GM12801 (cell line): ENCODE results near the gene FITM1.

Experiments used
- CTCF ChIP-seq: IDR thresholded peaks from one replicate; pipeline ENCODE4 v1.5.1; 2011; ENCODE audit warnings: control low read depth; ENCODE audit not compliant: insufficient read length; ENCODE audit errors: extremely low read depth

The FITM1 gene

DNA sequence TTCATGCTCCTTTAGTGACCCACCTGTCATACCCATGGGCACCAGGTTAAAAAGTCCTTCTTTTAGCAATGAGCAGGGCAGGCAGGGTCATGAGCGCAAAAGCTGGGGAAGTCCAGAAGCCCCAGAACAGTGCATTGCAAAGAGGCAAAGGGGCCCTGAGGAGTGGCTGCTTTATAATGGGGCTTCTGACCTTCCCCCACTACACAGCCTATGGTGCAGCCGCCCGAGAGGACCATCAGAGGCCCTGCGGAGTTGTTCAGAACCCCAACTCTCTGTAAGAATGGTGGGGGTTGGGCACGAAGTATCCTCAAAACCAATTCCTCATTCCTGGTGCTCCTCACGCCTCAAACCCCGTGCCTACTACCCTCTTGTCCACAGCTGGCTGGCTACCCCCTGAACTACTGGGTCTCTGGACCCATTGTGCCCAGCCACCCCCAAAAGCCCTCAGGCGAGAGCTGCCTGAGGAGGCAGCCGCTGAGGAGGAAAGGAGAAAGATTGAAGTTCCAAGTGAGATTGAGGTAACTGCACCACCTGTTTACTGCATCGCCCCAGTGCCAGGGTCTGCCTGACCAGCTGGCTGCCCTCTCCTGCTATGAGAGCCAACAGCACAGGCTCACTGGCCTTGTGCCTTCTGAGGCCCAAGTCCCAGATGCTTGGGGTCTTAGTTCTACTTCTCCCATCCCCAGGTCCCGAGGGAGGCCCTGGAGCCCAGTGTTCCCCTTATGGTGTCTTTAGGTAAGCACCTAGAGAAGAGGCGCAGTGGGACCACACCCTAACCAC, 48.1 kb downstream of the FITM1 start:
- no peak for TF ChIP-seq CTCF

DNA sequence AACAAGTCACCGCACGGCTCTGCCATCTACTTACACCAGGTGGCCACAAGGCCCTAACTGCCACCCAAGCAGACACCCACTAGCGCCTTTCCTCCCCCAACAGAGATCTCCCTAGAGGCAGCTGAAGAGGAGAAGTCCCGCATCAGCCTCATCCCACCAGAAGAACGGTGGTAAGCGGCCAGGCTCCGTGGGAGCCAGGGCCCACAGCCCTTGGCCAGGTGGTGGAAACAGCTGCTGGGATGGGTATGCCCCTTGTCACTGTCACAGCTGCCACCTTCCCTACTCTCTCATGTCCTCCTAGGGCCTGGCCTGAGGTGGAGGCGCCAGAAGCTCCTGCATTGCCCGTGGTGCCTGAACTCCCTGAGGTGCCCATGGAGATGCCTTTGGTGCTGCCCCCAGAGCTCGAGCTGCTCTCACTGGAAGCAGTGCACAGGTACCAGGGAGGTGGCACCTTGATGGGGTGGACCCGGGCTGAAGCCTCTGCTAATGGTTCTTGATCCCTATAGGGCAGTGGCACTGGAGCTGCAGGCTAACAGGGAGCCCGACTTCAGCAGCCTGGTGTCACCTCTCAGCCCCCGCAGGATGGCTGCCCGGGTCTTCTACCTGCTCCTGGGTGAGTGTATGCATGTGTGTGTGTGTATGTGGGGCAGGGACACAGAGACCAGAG, 49.0 kb downstream of the FITM1 start:
- no peak for TF ChIP-seq CTCF

- no peak for TF ChIP-seq CTCF
These were observed 49.7 kb downstream of the FITM1 start for GRCh38 chr14:24179961-24180796.

GRCh38 chr14:24181371-24182077, 51.1 kb downstream of the FITM1 start:
- TF ChIP-seq CTCF: no peak
